OCI-LY7 (cell line): ENCODE measurements around the gene NRSN2. TPM values are rescaled to one million over a fixed set of nuclear protein-coding genes. Genes with fewer than 3 reads are reported as not detected.

Experiments used
- BruUV-seq: library from RNA; stranded (reverse); fragments of 400-500 nt; replicated peaks from 2 replicates; lab custom pipeline; 2021; lab: Mats Ljungman, UMichigan
- CTCF ChIA-PET: fragments of 300-600 bp; sonication (Branson Sonifier 250); formaldehyde crosslinking; loops from one replicate; lab custom pipeline; 2022; ENCODE audit warnings: antibody characterized with exemption; ENCODE audit not compliant: unreplicated experiment; lab: Charles Lee
- POLR2A ChIA-PET: fragments of 300-600 bp; sonication (Branson Sonifier 250); formaldehyde crosslinking; loops from one replicate; lab custom pipeline; 2022; ENCODE audit warnings: antibody characterized with exemption; lab: Charles Lee
- DNase-seq: peaks from one replicate; pipeline ENCODE4 v3.0.0-alpha.2; 2015; ENCODE audit warnings: low spot score
- H2AFZ ChIP-seq: fragments of 200-600 bp; sonication (generic), shearing (Covaris generic); 2 replicates; pipeline ENCODE4 v1.6.1; 2014; ENCODE audit warnings: mild to moderate bottlenecking, antibody characterized with exemption, low read length, moderate library complexity
- H3K27ac ChIP-seq: fragments of 200-600 bp; sonication (generic); 2 replicates; pipeline ENCODE4 v1.5.1; 2014; ENCODE audit warnings: mixed run types, low read depth, mild to moderate bottlenecking, moderate library complexity, low read length, inconsistent platforms; ENCODE audit not compliant: poor library complexity, severe bottlenecking
- H3K36me3 ChIP-seq: fragments of 200-600 bp; sonication (generic); 2 replicates; pipeline ENCODE4 v1.6.1; 2014; ENCODE audit warnings: mild to moderate bottlenecking, antibody characterized with exemption, low read length, moderate library complexity, mixed read lengths; ENCODE audit not compliant: insufficient read depth
- H3K4me1 ChIP-seq: fragments of 200-600 bp; sonication (generic); 2 replicates; pipeline ENCODE4 v1.5.1; 2014; ENCODE audit warnings: mild to moderate bottlenecking, low read length; ENCODE audit not compliant: insufficient read depth, poor library complexity, severe bottlenecking
- H3K4me2 ChIP-seq: fragments of 200-600 bp; sonication (generic); 2 replicates; pipeline ENCODE4 v1.6.1; 2014; ENCODE audit warnings: mild to moderate bottlenecking, low read length
- H3K4me3 ChIP-seq: fragments of 200-600 bp; sonication (generic); 2 replicates; pipeline ENCODE4 v1.5.1; 2014; ENCODE audit warnings: mild to moderate bottlenecking, low read depth, low read length; ENCODE audit not compliant: poor library complexity, severe bottlenecking
- H3K79me2 ChIP-seq: fragments of 200-600 bp; sonication (generic); 2 replicates; pipeline ENCODE4 v1.6.1; 2016; ENCODE audit warnings: low read depth, mild to moderate bottlenecking, low read length, moderate library complexity, mixed read lengths; ENCODE audit not compliant: insufficient read depth
- H3K9me2 ChIP-seq: fragments of 200-600 bp; sonication (generic); 2 replicates; pipeline ENCODE4 v1.6.1; 2016; ENCODE audit warnings: mild to moderate bottlenecking, low read length, mixed read lengths; ENCODE audit not compliant: insufficient read depth
- H3K9me3 ChIP-seq: fragments of 200-600 bp; sonication (generic); 2 replicates; pipeline ENCODE4 v1.6.1; 2014; ENCODE audit warnings: mild to moderate bottlenecking, mixed run types, low read length, mixed read lengths
- H4K20me1 ChIP-seq: fragments of 200-600 bp; sonication (generic); 2 replicates; pipeline ENCODE4 v1.6.1; 2014; ENCODE audit warnings: mild to moderate bottlenecking, antibody characterized with exemption, low read length, moderate library complexity, mixed read lengths; ENCODE audit not compliant: insufficient read depth
- CTCF ChIP-seq: fragments of 200-600 bp; sonication (generic); conservative IDR thresholded peaks from 2 replicates; pipeline ENCODE4 v1.5.1; 2014; ENCODE audit warnings: mild to moderate bottlenecking, antibody characterized with exemption, low read length, moderate library complexity, mixed read lengths
- EZH2phosphoT487 ChIP-seq: fragments of 200-600 bp; sonication (generic); IDR thresholded peaks from 2 replicates; pipeline ENCODE4 v1.6.1; 2018; ENCODE audit warnings: low read depth, borderline replicate concordance, mild to moderate bottlenecking, mixed run types, antibody characterized with exemption, low read length, moderate library complexity, mixed read lengths
- intact Hi-C: fragments of 100-400 bp; cut with micrococcal nuclease; formaldehyde crosslinking; loops from one replicate; pipeline ENCODE4 v1.10.0; 2022; ENCODE audit not compliant: unreplicated experiment
- total RNA-seq, 2 experiments: library from RNA; depleted of rRNA in 1 of 2; stranded (reverse); fragments of >200 nt in 1 of 2; shearing (Covaris generic) in 1 of 2; gene quantifications; 2 replicates each; pipeline ENCODE4 v1.2.3, GENCODE V29; 2014 to 2022

NRSN2 gene
- total RNA-seq, 2 experiments from 2014 or later, result 0.32 to 0.86 TPM

DNA sequence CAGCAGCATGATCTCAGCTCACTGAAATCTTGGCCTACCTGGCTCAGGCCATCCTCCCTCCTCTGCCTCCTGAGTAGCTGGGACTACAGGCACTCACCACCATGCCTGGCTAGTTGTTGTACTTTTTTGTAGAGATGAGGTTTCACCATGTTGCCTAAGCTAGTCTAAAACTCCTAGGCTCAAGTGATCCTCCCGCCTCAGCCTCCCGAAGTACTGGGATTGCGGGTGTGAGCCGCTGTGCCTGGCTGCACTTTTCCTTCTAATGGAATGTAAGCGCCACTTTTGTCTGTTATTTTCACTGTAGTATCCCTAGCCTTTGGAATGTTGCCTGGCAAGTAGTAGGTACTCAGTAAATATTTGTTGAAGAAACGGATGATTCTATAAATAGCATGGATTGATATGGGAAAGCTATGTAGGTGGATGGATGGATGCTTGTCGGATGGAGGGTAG is 23.3 kb downstream of the NRSN2 start:
- POLR2A ChIA-PET, result interaction anchor here (1.4 to 3.0 kb wide), 3 partner anchors 8 to 31 kb away, joined by 5 to 16 read pairs (median 5); partner anchors contain the start of gene TRIB3
- intact Hi-C loops, result no loop called here
- Histone ChIP-seq H3K9me2 (no peaks in the 10 kb centered on the region), H3K4me1 (peaks cover 21% of the 10 kb centered on the region), H2AFZ (no peak overlapping the region), H3K36me3 (no peaks in the 10 kb centered on the region), H3K4me3 (no peak overlapping the region), H3K9me3 (no peaks in the 10 kb centered on the region), H3K79me2 (no peaks in the 10 kb centered on the region), H3K27ac (no peak overlapping the region), H3K4me2 (no peak overlapping the region), H4K20me1 (no peaks in the 10 kb centered on the region)
- no TSS peak for BruUV-seq
- CTCF ChIA-PET, result no interaction called here
- DNase-seq, result no peak
- TF ChIP-seq EZH2phosphoT487, result no peak
- TF ChIP-seq CTCF, result no peak

DNA sequence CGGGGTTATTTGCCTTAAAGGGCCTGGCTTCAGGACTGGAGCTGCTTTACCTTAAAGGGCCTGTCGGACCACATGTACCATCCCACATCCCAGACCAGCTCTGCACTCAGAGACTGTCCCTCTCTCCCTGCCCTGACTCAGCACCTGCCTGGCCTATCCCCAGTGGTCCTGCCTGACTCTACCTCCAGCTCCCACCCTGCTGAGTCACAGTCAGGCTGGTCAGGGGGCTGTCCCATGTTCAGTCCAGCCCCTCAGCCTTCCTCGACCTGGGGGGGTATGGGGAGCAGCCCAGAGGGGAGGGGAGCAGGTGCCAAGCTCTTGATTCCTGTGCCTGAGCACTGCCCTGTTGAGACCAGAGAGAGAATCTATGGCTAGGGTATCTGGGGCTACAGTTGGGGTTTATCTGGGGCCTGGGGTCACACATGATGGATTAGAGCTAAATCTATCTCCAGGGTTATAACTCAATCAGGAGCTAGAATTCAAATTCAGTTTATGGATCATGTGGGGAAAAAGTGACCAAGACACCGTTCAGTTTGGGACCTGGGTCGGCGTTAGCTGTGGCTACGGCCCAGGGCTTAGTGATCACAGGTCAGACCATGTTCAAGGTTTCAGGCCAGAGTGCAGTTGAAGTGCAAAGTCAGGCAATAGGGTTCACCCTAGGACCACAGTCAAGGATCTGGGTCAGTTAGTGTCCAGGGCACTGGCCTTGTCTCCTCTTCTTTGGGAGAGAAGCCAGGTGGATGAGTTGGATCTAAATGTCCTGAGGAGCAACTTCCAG is 24.3 kb downstream of the NRSN2 start:
- 0 out of 2 replicates have a peak overlapping the region, but pooled peaks have one; percentile 1 for H2AFZ ChIP-seq
- POLR2A ChIA-PET, result interaction anchor here (0.6 to 4.7 kb wide), 5 partner anchors 9 to 154 kb away, joined by 3 to 32 read pairs (median 5); partner anchors contain the start of gene TRIB3
- no peak for TF ChIP-seq CTCF
- no peak for TF ChIP-seq EZH2phosphoT487
- H3K79me2 ChIP-seq, result no peaks in the 10 kb centered on the region
- no peak overlapping the region for H3K27ac ChIP-seq
- H3K9me3 ChIP-seq, result no peaks in the 10 kb centered on the region
- DNase-seq, result no peak
- no peaks in the 10 kb centered on the region for H4K20me1 ChIP-seq
- no TSS peak for BruUV-seq
- intact Hi-C loops, result no loop called here
- peaks cover 17% of the 10 kb centered on the region for H3K4me1 ChIP-seq
- no peaks in the 10 kb centered on the region for H3K9me2 ChIP-seq
- no peak overlapping the region for H3K4me3 ChIP-seq
- no peaks in the 10 kb centered on the region for H3K36me3 ChIP-seq
- CTCF ChIA-PET, result interaction anchor here (1.0 kb wide), 1 partner anchor 8 kb away, joined by 4 read pairs; no protein-coding TSS in a partner anchor
- H3K4me2 ChIP-seq, result no peak overlapping the region
